CD14-positive monocyte (primary cell): ENCODE results near the gene CDH4. TPM values are rescaled to one million over a fixed set of nuclear protein-coding genes. Genes with fewer than 3 reads are reported as not detected.
"Not testable (repeated sequence)": the region's sequence is repeated elsewhere in the genome, so short reads cannot be mapped to it uniquely, and the experiment has no call there.

Experiments
- DNase-seq, 3 donors: peaks; one replicate each; pipeline ENCODE4 v3.0.0-alpha.2; 2011 to 2022
- H2AFZ ChIP-seq: 2 replicates; pipeline ENCODE4 v1.6.0; 2012; ENCODE audit warnings: mild to moderate bottlenecking, low read depth, low read length, inconsistent platforms; ENCODE audit not compliant: insufficient read depth, poor library complexity, severe bottlenecking
- H3K27ac ChIP-seq, 2 donors: 1 replicate in 1 of 2; 2 replicates in 1 of 2; pipeline ENCODE4 v1.5.1; 2012 to 2013; ENCODE audit warnings: low read length in 2 of 2, control low read depth in 1 of 2, inconsistent platforms in 1 of 2, low read depth in 1 of 2, mild to moderate bottlenecking in 1 of 2
- H3K27me3 ChIP-seq, 2 donors: one replicate each; pipeline versions ENCODE4 v1.6.0 to v1.6.1; 2011 to 2013; ENCODE audit warnings: low read length in 2 of 2; ENCODE audit not compliant: control insufficient read depth in 2 of 2, insufficient read depth in 2 of 2
- H3K36me3 ChIP-seq, 2 donors: replicated peaks in 1 of 2; 1 replicate in 1 of 2; 2 replicates in 1 of 2; pipeline versions ENCODE4 v1.5.1 to v1.6.1; 2012 to 2013; ENCODE audit warnings: low read length in 2 of 2, control low read depth in 1 of 2, inconsistent platforms in 1 of 2, mild to moderate bottlenecking in 1 of 2; ENCODE audit not compliant: insufficient read depth in 2 of 2, control insufficient read depth in 1 of 2
- H3K4me1 ChIP-seq, 2 donors: 1 replicate in 1 of 2; 2 replicates in 1 of 2; pipeline versions ENCODE4 v1.5.1 to v1.6.1; 2012 to 2013; ENCODE audit warnings: low read length in 2 of 2, control low read depth in 1 of 2, inconsistent platforms in 1 of 2, mild to moderate bottlenecking in 1 of 2, moderate library complexity in 1 of 2; ENCODE audit not compliant: insufficient read depth in 2 of 2, control insufficient read depth in 1 of 2
- H3K4me2 ChIP-seq: replicated peaks from 2 replicates; pipeline ENCODE3; 2012; ENCODE audit warnings: low read length, moderate library complexity, mild to moderate bottlenecking; ENCODE audit not compliant: poor library complexity, severe bottlenecking; ENCODE audit errors: extremely low read depth
- H3K4me3 ChIP-seq, 3 experiments: fragments of 200-600 bp in 1 of 3; sonication (generic) in 1 of 3; replicated peaks in 1 of 3; 1 replicate in 2 of 3; 2 replicates in 1 of 3; pipeline ENCODE4 v1.5.1; 2011 to 2013; ENCODE audit warnings: low read length in 3 of 3, mild to moderate bottlenecking in 3 of 3, control low read depth in 2 of 3, low read depth in 2 of 3, inconsistent platforms in 1 of 3, moderate library complexity in 1 of 3
- H3K79me2 ChIP-seq: 2 replicates; pipeline ENCODE4 v1.6.0; 2012; ENCODE audit warnings: mild to moderate bottlenecking, control low read depth, inconsistent platforms, low read length, moderate library complexity; ENCODE audit not compliant: insufficient read depth
- H3K9ac ChIP-seq: 2 replicates; pipeline ENCODE4 v1.6.0; 2017; ENCODE audit warnings: low read length, mild to moderate bottlenecking; ENCODE audit not compliant: insufficient read depth, poor library complexity, severe bottlenecking
- H3K9me3 ChIP-seq, 2 donors: replicated peaks in 1 of 2; 1 replicate in 1 of 2; 2 replicates in 1 of 2; pipeline versions ENCODE4 v1.5.1 to v1.6.1; 2012 to 2013; ENCODE audit warnings: low read length in 2 of 2, control low read depth in 1 of 2; ENCODE audit not compliant: control insufficient read depth in 1 of 2, insufficient read depth in 1 of 2
- H4K20me1 ChIP-seq: 2 replicates; pipeline ENCODE4 v1.6.0; 2012; ENCODE audit warnings: mild to moderate bottlenecking, low read length, control low read depth, moderate library complexity; ENCODE audit not compliant: insufficient read depth
- H3K27ac Mint-ChIP-seq, 7 donors: one replicate each; pipeline ENCODE4 v1.8.0; 2020; ENCODE audit warnings: mild to moderate bottlenecking in 7 of 7, mixed read lengths in 7 of 7, moderate library complexity in 6 of 7, inconsistent platforms in 2 of 7
- H3K27me3 Mint-ChIP-seq, 3 donors: one replicate each; pipeline ENCODE4 v1.8.0; 2021 to 2022; ENCODE audit warnings: low read depth in 3 of 3, mild to moderate bottlenecking in 3 of 3, mixed read lengths in 3 of 3, moderate library complexity in 3 of 3, inconsistent platforms in 1 of 3
- H3K36me3 Mint-ChIP-seq, 2 donors: one replicate each; pipeline ENCODE4 v1.8.0; 2020; ENCODE audit warnings: mixed read lengths in 2 of 2, inconsistent platforms in 1 of 2, mild to moderate bottlenecking in 1 of 2
- H3K4me1 Mint-ChIP-seq: one replicate; pipeline ENCODE4 v1.8.0; 2020; ENCODE audit warnings: mild to moderate bottlenecking, mixed read lengths
- H3K4me3 Mint-ChIP-seq, 2 donors: one replicate each; pipeline ENCODE4 v1.8.0; 2020; ENCODE audit warnings: mild to moderate bottlenecking in 2 of 2, mixed read lengths in 2 of 2, moderate library complexity in 1 of 2
- H3K9me3 Mint-ChIP-seq, 7 donors: one replicate each; pipeline ENCODE4 v1.8.0; 2020 to 2022; ENCODE audit warnings: mixed read lengths in 7 of 7, mild to moderate bottlenecking in 6 of 7, moderate library complexity in 6 of 7, inconsistent platforms in 2 of 7
- WGBS: methylation state at CpG from one replicate; pipeline ENCODE4 v1.1.5; 2013; ENCODE audit warnings: missing lambda C conversion rate; ENCODE audit not compliant: insufficient coverage; 5-methylcytosine and 5-hydroxymethylcytosine counted together
- intact Hi-C, 2 donors: fragments of 100-400 bp; cut with micrococcal nuclease; formaldehyde crosslinking; loops; one replicate each; pipeline versions ENCODE4 v1.15.0 to v1.15.1; 2023
- polyA plus RNA-seq, 3 donors: library from polyadenylated mRNA; depleted of rRNA in 1 of 3; unstranded in 2 of 3; stranded (reverse) in 1 of 3; fragments of 300-500 nt in 2 of 3; fragments of >200 nt in 1 of 3; fragmentation: Illumina TruSeq in 2 of 3; gene quantifications; 1 replicate in 2 of 3; 2 replicates in 1 of 3; pipeline ENCODE4 v1.2.3, GENCODE V29; 2012 to 2021
- TF ChIP-seq, protein P1 (sequence below): fragments of 200-600 bp; IDR thresholded peaks from one replicate; pipeline ENCODE4 v1.8.0; 2022; ENCODE audit warnings: antibody characterized with exemption, mild to moderate bottlenecking

The CDH4 gene
- polyA plus RNA-seq, 3 donors = not detected

DNA sequence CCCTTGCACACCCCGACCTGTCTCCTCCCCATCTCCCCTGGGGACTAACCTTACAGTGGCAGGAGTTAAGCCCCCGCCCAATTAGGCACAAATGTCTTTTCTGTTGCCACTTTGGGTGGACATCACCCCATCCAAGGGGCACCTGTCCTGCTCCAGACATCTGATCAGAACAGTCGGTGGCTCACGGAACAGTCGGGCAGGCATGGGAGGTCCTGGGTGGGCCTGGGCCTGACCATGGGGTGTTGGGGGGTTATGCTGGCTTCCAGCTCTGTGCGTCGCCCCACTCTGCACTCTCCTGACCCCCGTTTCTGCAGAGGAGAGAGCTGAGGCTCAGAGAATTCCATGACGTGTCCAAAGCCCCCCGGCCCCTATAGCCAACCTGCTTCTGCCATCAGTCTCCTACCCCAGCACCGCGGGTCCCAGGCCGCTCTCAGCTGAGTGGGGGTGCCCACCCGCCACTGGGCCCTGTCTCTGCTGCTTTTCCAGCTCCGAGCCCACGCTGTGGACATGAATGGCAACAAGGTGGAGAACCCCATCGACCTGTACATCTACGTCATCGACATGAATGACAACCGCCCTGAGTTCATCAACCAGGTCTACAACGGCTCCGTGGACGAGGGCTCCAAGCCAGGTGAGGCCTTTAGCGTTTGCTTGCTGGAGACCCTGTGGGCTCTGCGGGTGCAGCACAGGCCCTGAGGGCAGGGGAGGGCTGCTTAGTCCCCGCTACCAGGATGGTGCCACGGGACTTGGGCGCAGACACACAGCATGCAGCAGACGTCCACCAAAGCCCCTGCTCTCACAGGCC is 600.4 kb downstream of the CDH4 start:
- no peaks in the 10 kb centered on the region for H4K20me1 ChIP-seq
- Mint-ChIP-seq H3K9me3 (peaks cover 1 to 69% (median 45%) of the 10 kb centered on the region in 7 donors), H3K4me3 (no peak overlapping the region), H3K36me3 (no peaks in the 10 kb centered on the region), H3K27ac (no peak overlapping the region), H3K27me3 (peaks cover 0 to 3% (median 0%) of the 10 kb centered on the region in 3 donors), H3K4me1 (no peaks in the 10 kb centered on the region)
- no peak overlapping the region for H3K4me2 ChIP-seq
- DNase-seq = no peak
- no peak overlapping the region for H3K4me3 ChIP-seq
- no peaks in the 10 kb centered on the region for H3K4me1 ChIP-seq
- intact Hi-C loops = no loop called here
- TF ChIP-seq, protein P1, sequence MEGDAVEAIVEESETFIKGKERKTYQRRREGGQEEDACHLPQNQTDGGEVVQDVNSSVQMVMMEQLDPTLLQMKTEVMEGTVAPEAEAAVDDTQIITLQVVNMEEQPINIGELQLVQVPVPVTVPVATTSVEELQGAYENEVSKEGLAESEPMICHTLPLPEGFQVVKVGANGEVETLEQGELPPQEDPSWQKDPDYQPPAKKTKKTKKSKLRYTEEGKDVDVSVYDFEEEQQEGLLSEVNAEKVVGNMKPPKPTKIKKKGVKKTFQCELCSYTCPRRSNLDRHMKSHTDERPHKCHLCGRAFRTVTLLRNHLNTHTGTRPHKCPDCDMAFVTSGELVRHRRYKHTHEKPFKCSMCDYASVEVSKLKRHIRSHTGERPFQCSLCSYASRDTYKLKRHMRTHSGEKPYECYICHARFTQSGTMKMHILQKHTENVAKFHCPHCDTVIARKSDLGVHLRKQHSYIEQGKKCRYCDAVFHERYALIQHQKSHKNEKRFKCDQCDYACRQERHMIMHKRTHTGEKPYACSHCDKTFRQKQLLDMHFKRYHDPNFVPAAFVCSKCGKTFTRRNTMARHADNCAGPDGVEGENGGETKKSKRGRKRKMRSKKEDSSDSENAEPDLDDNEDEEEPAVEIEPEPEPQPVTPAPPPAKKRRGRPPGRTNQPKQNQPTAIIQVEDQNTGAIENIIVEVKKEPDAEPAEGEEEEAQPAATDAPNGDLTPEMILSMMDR = no peak
- no peaks in the 10 kb centered on the region for H3K27me3 ChIP-seq
- H3K9me3 ChIP-seq = peaks cover 0 to 98% of the 10 kb centered on the region in 2 donors
- H2AFZ ChIP-seq = no peak overlapping the region
- no peaks in the 10 kb centered on the region for H3K79me2 ChIP-seq
- H3K27ac ChIP-seq = no peak overlapping the region
- WGBS = 94% methylated on average over 24 of the region's 29 CpGs
- no peak overlapping the region for H3K9ac ChIP-seq
- H3K36me3 ChIP-seq = no peaks in the 10 kb centered on the region

DNA sequence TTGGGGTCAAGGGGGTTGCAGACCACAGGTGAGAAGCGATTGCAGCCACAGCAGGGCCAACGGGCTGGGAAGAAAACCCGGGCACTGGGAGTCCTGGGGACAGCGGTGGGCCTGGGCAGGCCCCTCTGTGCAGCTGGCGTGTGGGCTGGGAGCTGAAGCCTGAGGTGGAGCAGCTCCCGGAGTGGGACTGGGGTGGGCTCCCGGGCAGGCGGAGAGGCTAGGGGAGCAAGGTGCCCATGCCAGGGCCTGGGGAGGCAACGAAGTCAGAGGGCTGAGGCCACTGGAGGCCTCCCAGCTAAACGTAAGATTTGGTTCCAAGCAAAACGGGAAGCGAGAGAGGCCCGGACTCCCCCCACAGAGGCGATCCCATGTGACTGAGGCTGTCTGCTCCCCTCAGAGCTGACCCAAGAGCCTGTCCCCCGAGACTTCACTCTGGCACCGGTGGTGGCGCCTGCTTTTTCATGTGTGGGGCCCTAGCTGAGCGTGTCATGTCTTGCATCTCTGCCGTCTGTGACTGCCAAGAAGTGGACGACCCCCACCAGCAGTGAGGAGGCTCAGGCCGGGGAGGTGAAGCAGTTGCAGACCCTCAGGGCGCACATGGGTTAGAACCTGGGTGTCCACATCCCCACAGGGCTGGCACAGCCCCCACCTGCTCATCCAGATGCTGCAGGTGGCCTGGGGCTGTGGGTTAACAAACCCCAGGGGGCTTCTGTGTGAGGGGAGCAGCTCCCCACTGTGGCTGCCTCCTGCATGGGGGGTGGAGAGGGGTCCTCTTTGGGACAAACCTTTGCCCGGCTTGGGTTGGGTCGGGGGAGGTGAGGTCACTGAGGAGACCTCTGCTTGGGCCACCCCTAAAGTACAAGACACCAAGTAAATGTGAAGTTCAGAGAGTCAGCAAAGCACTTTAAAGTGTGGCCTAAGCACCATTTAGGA is 601.3 kb downstream of the CDH4 start:
- H3K9me3 Mint-ChIP-seq = peaks cover 0 to 60% (median 41%) of the 10 kb centered on the region in 7 donors
- TF ChIP-seq, protein P1 = no peak
- intact Hi-C loops = no loop called here
- no peak overlapping the region for H3K27ac Mint-ChIP-seq
- H3K27ac ChIP-seq = no peak overlapping the region
- H2AFZ ChIP-seq = no peak overlapping the region
- 94% methylated on average over 19 of the region's 24 CpGs for WGBS
- no peaks in the 10 kb centered on the region for H3K36me3 Mint-ChIP-seq
- H3K4me1 ChIP-seq = no peaks in the 10 kb centered on the region
- peaks cover 0 to 2% (median 0%) of the 10 kb centered on the region in 3 donors for H3K27me3 Mint-ChIP-seq
- H3K4me2 ChIP-seq = no peak overlapping the region
- H3K4me3 Mint-ChIP-seq = no peak overlapping the region
- no peak overlapping the region for H3K4me3 ChIP-seq
- H4K20me1 ChIP-seq = no peaks in the 10 kb centered on the region
- no peak for DNase-seq
- H3K4me1 Mint-ChIP-seq = no peaks in the 10 kb centered on the region
- peaks cover 0 to 93% of the 10 kb centered on the region in 2 donors for H3K9me3 ChIP-seq
- no peak overlapping the region for H3K9ac ChIP-seq
- H3K27me3 ChIP-seq = no peaks in the 10 kb centered on the region
- no peaks in the 10 kb centered on the region for H3K36me3 ChIP-seq
- no peaks in the 10 kb centered on the region for H3K79me2 ChIP-seq

DNA sequence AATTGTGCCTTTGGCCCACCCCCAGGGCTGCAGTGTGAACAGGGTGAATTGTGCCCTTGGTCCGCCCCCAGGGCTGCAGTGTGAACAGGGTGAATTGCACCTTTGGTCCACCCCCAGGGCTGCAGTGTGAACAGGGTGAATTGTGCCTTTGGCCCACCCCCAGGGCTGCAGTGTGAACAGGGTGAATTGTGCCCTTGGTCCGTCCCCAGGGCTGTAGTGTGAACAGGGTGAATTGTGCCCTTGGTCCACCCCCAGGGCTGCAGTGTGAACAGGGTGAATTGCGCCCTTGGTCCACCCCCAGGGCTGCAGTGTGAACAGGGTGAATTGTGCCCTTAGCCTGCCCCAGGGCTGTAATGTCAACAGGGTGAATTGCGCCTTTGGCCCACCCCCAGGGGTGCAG is 602.5 kb downstream of the CDH4 start:
- H3K4me2 ChIP-seq, H3K9ac ChIP-seq, DNase-seq, H3K27ac ChIP-seq, H2AFZ ChIP-seq, H3K4me1 ChIP-seq, H3K79me2 ChIP-seq, H3K27me3 Mint-ChIP-seq, H3K4me1 Mint-ChIP-seq, H3K27me3 ChIP-seq, intact Hi-C loops, H3K36me3 Mint-ChIP-seq, H3K4me3 ChIP-seq, H3K36me3 ChIP-seq, H3K4me3 Mint-ChIP-seq, H4K20me1 ChIP-seq, H3K27ac Mint-ChIP-seq: not testable (repeated sequence)
- peaks cover 0 to 49% (median 38%) of the 10 kb centered on the region in 7 donors for H3K9me3 Mint-ChIP-seq
- 94% methylated on average over 2 of the region's 4 CpGs for WGBS
- peaks cover 0 to 93% of the 10 kb centered on the region in 2 donors for H3K9me3 ChIP-seq
